H4 (cell line): ENCODE measurements around the gene GPR68. TPM values are rescaled to one million over a fixed set of nuclear protein-coding genes. Genes with fewer than 3 reads are reported as not detected.
"Not testable (repeated sequence)": the region's sequence is repeated elsewhere in the genome, so short reads cannot be mapped to it uniquely, and the experiment has no call there.

Experiments
- DNase-seq: peaks from one replicate; pipeline ENCODE4 v3.0.0-alpha.2; 2015; ENCODE audit warnings: low spot score
- total RNA-seq: library from RNA; depleted of rRNA; stranded (reverse); fragments of >200 nt; shearing (Covaris generic); gene quantifications from 2 replicates; pipeline ENCODE4 v1.2.3, GENCODE V29; 2014

The GPR68 gene
- total RNA-seq, 1 experiment from 2014 or later, result 0.04 TPM

DNA sequence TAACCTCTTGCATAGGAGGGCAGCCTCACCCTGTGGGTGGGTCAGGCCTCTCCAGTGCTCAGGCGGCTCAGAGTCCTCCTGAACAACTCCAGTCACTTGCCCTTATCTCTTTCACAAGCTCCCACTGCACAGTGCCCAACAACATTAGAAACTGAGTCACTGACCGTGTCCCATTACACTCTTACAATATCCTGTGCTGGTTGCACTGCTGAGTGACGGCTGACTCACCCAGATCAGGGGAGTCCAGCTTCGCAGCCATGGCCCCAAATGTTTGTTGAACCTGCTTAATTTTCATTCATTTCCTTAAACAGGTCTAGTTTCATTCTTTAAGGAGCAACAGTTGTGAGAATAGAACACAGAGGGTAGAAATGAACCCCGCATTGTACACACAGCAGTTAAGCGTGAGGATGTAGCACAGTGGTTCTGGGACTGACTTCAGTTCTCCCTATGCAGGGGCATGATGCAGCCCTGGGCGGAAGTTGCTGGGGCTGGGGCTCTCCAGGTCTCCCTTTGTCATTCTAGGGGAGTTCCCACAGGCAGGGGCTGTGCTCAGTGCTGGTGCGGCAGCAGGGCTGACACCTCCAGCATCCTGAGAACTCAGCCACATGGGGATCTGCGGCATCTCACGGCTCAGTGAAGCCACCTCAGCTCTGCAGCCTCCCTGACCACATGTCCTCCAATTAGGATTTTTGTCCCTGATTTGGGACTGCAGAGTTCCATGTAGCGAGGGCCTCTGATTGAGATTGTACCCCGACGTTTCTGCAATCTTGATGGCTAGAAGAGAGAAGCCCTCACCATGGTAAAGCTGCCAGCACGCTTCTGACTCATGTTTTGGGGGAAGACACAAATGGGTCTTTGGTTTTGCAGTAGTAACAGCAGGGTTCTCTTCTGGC, 16.1 kb downstream of the GPR68 start:
- DNase-seq, result no peak

- no peak for DNase-seq
Measured at GRCh38 chr14:91227183-91227628, 17.3 kb downstream of the GPR68 start.

DNA sequence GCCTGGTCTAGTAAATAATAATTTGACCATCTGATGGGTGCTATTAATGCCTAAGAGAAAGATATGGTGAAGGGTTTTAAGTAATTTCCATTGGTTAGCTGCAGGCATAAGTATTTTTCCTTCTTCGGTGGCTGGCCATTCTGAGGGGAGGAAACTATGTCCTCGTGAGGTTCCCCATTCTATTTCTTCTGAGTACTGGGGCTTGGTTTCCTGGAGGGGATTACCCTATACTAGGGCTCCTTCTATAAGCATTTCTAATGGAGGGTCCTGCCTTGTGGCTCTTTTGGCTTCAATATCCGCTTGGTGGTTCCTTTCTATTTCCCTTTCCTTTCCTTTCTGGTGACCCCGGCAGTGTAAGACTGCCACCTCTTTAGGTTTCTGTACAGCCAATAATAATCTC, 18.1 kb downstream of the GPR68 start:
- not testable (repeated sequence) for DNase-seq

DNA sequence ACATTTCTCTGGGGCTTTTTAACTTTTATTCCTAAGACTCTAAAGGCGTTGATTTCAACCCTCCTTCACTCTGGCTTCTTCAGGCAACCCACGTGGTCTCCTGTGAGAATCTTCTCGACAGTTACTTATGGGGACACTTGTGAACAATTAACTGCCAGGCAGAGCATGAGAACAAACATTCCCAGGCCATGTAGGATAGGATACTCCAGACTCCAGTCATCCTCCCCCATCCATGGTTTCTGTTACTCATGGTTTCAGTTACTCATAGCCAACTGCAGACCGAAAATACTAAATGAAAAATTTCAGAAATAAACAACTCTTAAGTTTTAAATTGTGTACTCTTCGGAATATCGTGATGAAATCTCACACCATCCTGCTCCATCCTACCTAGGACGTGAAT, 19.5 kb downstream of the GPR68 start:
- DNase-seq, result no peak

GRCh38 chr14:91223028-91223783, 21.3 kb downstream of the GPR68 start:
- no peak for DNase-seq

- no peak for DNase-seq
Measured at GRCh38 chr14:91221270-91221669, 23.2 kb downstream of the GPR68 start.

GRCh38 chr14:91220581-91221000, 23.9 kb downstream of the GPR68 start:
- DNase-seq, result no peak

- no peak for DNase-seq
Measured at GRCh38 chr14:91219517-91220389, 24.8 kb downstream of the GPR68 start.

DNA sequence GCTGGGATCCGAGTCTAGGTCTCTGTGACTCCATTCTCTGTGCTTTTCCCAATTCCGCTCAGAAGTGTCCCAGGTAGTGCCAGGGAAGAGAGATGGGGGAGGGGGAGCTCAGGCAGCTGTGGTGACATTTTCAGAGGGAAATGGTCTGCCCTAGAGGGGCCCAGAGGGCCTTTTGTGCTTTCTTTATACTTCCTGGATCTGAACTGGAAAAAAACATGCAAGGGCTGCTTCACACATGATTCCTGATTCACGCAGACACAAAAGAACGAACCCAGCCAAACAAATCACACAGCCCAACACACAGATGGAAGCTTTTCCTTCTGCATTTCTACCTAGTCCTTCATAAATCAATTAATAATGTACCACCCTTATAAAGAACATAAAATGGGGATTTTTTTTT, 26.5 kb downstream of the GPR68 start:
- no peak for DNase-seq

DNA sequence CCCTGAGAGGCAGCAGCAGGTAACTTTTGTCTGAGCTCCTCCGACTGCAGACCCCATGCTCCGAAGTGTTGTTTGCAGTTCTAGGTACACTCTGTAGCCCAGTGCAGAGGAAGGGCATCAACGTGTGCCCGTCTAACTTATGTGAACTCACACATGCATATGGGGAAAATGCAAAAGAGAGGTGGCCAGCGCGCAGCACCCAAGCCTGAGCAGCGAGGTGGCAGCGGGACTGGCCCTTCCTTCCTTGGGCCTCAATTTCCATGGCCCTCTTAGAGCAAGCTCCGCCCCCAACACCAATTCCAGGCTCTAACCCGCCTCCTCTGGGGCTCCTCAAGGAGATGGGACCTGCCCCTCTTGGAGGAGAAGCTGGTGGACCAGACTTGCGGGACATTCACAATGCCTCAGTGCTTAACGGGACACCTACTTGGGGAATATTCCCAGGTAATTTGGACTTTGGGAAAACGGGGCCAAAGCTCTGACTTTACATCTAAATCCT, 27.7 kb downstream of the GPR68 start:
- no peak for DNase-seq

DNA sequence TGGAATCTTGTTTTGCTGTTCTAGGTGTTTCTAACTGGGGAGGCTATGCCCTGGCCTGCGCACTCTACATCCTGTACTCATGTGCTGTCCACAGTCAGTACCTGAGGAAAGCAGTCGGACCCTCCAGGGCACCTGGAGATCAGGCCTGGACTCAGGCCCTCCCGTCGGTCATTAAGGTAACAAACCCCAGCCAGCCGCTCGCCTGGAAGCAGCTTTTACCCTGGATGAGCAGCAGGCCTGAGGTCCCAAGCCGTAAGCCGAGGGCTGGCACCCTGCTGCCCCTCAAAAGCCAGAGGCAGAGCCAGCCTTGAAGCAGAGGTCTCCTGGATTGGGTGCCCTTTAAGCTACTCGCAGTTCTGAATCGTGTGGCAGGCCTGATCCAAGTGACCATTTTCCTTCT, 29.1 kb downstream of the GPR68 start:
- DNase-seq, result no peak

GRCh38 chr14:91214306-91214705, 30.2 kb downstream of the GPR68 start:
- no peak for DNase-seq

DNA sequence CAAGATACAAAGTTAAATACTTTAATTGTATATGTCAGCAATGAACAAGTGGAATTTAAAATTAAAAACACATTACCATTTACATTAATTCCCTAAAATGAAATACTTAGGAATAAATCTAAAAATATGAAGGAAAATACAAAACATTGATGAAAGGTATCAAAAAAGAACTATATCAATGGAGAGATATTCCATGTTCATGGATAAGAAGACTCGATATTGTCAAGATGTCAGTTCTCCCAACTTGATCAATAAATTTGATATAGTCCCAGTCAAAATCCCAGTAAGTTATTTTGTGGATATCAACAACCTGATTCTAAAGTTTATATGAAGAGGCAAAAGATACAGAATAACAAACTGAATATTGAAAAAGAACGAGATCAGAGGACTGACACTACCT, 33.5 kb downstream of the GPR68 start:
- DNase-seq, result no peak

DNA sequence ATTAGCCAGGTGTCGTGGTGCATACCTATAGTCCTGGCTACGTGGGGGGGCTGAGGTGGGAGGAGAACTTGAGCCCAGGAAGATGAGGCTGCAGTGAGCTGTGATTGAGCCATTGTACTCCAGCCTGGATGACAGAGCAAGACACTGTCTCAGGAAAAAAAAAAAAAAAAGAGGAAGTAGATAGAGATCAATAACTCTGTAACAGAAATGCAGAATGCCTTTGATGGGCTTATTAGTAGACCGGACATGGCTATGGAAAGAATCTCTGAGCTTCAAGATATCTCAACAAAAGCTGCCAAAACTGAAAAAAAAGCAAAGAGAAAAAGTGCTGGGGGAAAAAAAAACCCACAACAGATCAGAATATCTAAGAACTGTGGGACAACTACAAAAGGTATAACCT, 37.5 kb downstream of the GPR68 start:
- DNase-seq, result no peak

GRCh38 chr14:91205459-91205858, 39.0 kb downstream of the GPR68 start:
- DNase-seq, result no peak

- no peak for DNase-seq
Measured at GRCh38 chr14:91204657-91205056, 39.8 kb downstream of the GPR68 start.

- DNase-seq, result peak; percentile 61
Measured at GRCh38 chr14:91202234-91202974, 42.1 kb downstream of the GPR68 start.

GRCh38 chr14:91200802-91201201, 43.7 kb downstream of the GPR68 start:
- not testable (repeated sequence) for DNase-seq

DNA sequence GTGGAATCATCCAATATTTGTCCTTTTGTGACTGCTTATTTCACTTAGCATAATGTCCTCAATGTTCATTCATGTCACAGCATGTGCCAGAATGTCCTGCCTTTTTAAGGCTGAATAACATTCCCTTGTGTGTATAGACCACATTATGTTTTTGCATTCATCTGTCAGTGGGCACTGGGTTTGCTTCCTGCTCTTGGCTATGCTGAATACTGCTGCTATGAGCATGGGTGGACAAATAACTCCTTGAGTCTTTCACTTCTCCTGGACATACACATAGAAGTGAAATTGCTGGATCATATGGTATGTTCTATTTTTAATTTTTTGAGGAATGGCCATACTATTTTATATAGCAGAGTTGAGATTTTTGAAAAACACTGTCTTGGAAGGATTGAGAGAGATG, 46.9 kb downstream of the GPR68 start:
- DNase-seq, result no peak

GRCh38 chr14:91195881-91196280, 48.6 kb downstream of the GPR68 start:
- DNase-seq, result no peak

GRCh38 chr14:91193069-91193468, 51.4 kb downstream of the GPR68 start:
- no peak for DNase-seq
